Measurements from ENCODE around the gene TMEM79. TPM values are rescaled to one million over a fixed set of nuclear protein-coding genes. Genes with fewer than 3 reads are reported as not detected.

The TMEM79 gene, protein sequence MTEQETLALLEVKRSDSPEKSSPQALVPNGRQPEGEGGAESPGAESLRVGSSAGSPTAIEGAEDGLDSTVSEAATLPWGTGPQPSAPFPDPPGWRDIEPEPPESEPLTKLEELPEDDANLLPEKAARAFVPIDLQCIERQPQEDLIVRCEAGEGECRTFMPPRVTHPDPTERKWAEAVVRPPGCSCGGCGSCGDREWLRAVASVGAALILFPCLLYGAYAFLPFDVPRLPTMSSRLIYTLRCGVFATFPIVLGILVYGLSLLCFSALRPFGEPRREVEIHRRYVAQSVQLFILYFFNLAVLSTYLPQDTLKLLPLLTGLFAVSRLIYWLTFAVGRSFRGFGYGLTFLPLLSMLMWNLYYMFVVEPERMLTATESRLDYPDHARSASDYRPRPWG
- polyA plus RNA-seq (ENCODE audit: insufficient read depth in 1 of 5, insufficient read length in 5 of 5, low replicate concordance in 1 of 5), result 10 to 100 TPM in 1 of 5 donors, 1 to 10 TPM in 4; 8.5 to 10.1 (median 8.6) TPM
- long read RNA-seq, donor 1, partial matches to known transcripts, result 32 of 33 reads
- long read RNA-seq, donor 1, other reads (novel, unspliced or antisense), result 0 of 33 reads
- long read RNA-seq, donor 2, partial matches to known transcripts, result 0 of 2 reads
- long read RNA-seq, donor 2, other reads (novel, unspliced or antisense), result 0 of 2 reads
- long read RNA-seq, donor 3, partial matches to known transcripts, result 6 of 28 reads
- long read RNA-seq, donor 3, other reads (novel, unspliced or antisense), result 21 of 28 reads
- long read RNA-seq, donor 4, partial matches to known transcripts, result 10 of 10 reads
- long read RNA-seq, donor 4, other reads (novel, unspliced or antisense), result 0 of 10 reads
- long read RNA-seq, donor 5, partial matches to known transcripts, result 23 of 25 reads
- long read RNA-seq, donor 5, other reads (novel, unspliced or antisense), result 0 of 25 reads
- long read RNA-seq, donor 6, partial matches to known transcripts, result 0 of 2 reads
- long read RNA-seq, donor 6, other reads (novel, unspliced or antisense), result 0 of 2 reads
- long read RNA-seq, donor 7, partial matches to known transcripts, result 0 of 1 reads
- long read RNA-seq, donor 7, other reads (novel, unspliced or antisense), result 0 of 1 reads
- long read RNA-seq, donor 8, result 0 reads

GRCh38 chr1:156284112-156284511 lies at the start of gene TMEM79:
TSS of gene TMEM79 (plus strand) at chr1:156284325. CDS start at chr1:156285227, 902 bp downstream.
- no peak for DNase-seq

GRCh38 chr1:156236164-156236563 lies 48.0 kb upstream of the TMEM79 start:
- no peak for DNase-seq

DNA sequence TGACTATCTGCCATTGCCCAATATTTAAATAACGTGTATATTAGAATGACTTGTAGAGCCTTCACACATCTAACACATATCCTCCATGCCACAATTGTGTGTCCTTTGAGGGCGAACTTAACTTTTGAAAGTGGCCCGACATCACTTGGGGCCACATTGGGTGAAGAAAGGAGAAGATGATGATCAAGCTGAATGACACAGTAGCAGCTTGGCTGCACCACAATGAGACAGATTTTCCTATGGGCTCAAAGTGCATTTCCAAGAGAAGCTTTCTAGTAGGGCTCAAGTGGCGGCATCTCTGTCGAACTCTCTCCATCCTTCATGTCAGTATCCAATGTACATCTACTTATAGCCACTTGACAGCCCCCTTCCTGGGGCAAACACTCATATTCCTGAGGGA lies 45.9 kb upstream of the TMEM79 start:
- no peak for DNase-seq

DNA sequence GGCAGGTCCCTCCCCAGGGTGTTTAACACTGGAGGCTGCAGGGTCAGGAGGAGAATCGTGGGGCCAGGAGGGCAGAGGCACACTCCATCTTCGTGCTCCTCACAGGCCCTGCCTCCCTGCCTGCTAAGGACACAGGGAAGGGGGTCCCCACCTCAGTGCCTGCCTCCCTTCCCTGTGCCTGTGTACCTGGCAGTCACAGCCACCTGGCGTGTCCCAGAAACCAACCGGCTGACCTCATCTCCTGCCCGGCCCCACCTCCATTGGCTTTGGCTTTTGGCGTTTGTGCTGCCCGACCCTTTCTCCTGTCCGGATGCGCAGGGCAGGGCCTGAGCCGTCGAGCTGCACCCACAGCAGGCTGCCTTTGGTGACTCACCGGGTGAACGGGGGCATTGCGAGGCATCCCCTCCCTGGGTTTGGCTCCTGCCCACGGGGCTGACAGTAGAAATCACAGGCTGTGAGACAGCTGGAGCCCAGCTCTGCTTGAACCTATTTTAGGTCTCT lies 42.8 kb upstream of the TMEM79 start:
- no peak for DNase-seq

DNA sequence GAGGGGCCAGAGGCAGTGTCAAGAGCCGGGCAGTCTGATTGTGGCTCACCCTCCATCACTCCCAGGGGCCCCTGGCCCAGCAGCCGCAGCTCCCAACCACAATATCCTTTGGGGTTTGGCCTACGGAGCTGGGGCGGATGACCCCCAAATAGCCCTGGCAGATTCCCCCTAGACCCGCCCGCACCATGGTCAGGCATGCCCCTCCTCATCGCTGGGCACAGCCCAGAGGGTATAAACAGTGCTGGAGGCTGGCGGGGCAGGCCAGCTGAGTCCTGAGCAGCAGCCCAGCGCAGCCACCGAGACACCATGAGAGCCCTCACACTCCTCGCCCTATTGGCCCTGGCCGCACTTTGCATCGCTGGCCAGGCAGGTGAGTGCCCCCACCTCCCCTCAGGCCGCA lies 42.2 kb upstream of the TMEM79 start, which contains the start of gene BGLAP:
BGLAP (plus strand) TSS at position 259 of the 400 bp plus-strand sequence; CDS start at position 307, 48 bp downstream.
- no peak for DNase-seq

DNA sequence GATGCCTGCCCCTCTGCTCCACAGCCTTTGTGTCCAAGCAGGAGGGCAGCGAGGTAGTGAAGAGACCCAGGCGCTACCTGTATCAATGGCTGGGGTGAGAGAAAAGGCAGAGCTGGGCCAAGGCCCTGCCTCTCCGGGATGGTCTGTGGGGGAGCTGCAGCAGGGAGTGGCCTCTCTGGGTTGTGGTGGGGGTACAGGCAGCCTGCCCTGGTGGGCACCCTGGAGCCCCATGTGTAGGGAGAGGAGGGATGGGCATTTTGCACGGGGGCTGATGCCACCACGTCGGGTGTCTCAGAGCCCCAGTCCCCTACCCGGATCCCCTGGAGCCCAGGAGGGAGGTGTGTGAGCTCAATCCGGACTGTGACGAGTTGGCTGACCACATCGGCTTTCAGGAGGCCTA lies 41.4 kb upstream of the TMEM79 start:
- DNase-seq, result no peak

GRCh38 chr1:156244126-156244525 lies 40.0 kb upstream of the TMEM79 start:
- no peak for DNase-seq

GRCh38 chr1:156244712-156245111 lies 39.4 kb upstream of the TMEM79 start:
- DNase-seq, result no peak

DNA sequence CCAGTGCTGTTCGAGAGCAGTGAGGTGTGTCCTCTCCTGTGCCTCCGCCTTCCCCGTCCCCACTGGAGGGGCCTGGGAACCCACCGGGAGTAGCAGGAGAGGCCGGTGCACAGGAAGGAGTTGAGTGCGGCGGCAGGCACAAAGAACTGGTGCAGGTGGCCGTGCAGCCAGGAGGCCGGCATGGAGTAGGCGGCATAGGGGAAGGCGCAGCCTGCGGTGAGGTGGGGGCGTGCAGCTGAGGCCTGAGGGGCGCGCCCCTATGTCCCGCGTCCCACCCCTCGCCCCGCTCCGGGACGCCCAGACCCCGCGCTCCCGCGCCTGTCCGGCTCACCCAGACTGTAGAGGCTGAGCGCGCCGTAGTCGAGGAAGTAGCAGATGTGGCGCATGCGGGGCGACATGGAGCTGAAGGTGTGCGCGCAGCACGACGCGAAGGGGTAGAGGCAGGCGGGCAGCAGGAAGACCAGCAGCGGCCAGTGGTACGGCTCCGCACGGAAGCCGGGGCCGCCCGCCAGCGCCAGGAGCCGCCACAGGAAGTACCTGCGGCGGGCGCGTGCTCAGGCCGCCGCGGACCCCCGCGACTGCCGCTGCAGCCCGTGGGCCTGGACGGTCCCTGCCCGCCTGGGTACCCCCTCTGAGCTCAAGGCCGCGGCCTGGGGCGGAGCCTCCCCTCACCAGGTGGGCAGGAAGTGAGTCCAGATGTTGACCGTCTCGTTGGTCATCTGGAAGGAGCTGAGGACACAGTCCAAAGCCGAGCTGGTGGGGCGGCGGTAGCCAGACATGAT lies 38.5 kb upstream of the TMEM79 start:
- no peak for DNase-seq

DNA sequence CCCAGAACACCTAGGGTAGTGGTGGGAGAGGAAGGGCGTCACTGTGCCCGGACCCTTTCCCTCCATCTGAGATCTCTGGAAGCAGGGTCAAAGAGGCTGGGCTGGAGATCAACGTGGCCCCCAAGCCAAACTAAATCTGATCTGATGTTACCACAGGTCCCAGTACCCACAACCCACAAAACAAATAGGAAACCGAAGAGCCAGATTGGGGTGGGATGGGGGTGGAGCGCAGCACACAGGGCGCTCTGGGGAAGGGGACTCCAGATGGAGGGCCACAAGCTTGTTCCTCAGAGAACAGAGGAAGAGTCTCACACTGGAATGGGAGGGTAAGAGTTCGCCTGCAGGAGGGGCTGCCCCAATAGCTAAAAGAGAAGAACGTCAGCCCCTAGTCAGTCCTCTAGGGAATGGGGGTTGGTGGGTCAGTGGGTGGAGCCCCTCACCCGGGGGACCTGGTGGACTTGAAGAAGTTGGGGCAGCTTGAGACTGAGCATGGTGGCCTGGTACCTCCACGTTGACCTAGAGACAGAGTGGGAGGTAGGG lies 37.8 kb upstream of the TMEM79 start:
- no peak for DNase-seq

GRCh38 chr1:156246781-156247459 lies 37.2 kb upstream of the TMEM79 start:
- no peak for DNase-seq

- DNase-seq, result no peak
Measured at GRCh38 chr1:156247460-156248322, 36.4 kb upstream of the TMEM79 start, which contains the start of gene PAQR6. TSS of gene PAQR6 (minus strand) at chr1:156248056. CDS start at chr1:156246731, 1,325 bp downstream.

GRCh38 chr1:156248323-156248683 lies 35.8 kb upstream of the TMEM79 start:
- no peak for DNase-seq

DNA sequence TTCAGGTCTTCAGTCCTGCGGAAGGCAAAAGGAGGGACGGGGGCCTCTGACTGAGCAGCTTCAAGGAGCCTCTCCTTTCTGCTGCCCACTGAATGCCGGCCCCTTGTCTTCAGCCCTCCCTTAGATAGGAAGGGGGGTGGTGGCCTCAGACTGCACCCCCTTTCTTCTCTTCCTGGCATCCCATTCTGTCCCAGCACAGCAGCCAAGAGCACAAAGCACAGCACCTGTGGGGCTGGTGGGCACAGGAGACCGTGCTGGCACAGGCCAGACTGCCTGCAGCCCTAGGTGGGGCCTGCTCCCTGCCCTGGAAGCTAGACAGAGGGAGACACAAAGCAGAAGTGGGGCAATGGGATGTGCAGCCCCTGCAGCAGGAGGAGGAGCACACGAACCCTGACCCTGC lies 34.5 kb upstream of the TMEM79 start:
- no peak for DNase-seq

DNA sequence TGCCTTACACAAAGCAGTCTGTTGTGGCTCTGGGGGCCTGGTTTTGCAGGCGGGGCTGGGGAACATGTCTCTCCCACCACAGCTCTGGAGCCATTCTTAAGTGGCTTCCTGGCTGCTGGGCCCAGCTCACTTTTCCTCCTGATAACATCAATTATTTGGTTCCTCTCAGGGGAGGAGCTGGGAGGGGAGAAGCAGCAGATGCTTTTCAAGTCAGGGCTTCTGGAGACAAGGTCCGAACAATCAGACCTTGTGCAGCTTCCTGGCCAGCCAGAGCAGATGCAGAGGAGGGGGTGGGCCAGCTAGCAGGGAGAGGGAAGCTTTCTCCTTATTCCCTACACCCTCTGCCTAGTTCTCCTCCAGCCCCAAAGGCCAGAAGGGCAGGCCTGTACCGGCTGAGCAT lies 32.6 kb upstream of the TMEM79 start:
- DNase-seq, result no peak

- no peak for DNase-seq
Measured at GRCh38 chr1:156253634-156254033, 30.5 kb upstream of the TMEM79 start.

- DNase-seq, result no peak
Measured at GRCh38 chr1:156257711-156258110, 26.4 kb upstream of the TMEM79 start.

- no peak for DNase-seq
Measured at GRCh38 chr1:156258859-156259258, 25.3 kb upstream of the TMEM79 start.

DNA sequence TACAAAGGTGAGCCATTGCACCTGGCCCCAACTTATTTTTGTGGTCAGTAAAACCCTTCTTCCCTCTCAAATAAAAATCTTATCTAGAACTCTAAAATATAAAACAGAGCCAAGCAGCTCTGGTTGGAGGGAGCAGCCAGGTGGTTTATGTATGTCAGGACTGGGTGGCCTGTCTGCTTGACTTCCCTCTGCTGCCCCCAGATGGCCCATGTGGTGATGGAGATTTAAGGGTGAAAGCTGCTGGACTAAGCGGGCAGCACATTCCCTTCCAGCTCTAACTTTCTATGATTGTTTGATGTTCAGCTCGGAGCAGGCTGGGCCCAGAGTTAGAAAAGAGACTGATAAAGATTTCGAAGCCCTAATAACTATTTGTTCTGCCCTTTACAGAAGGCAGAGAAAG lies 24.3 kb upstream of the TMEM79 start:
- no peak for DNase-seq

All from right lung (tissue), 10 donors.